T-helper 2 cell treated with Interferon-gamma antibody and Interleukin-4, amounts not matched to agents 100 ng/mL and 5 ng/mL, for 36 hours (primary cell): ENCODE results near the gene RMC1. TPM values are rescaled to one million over a fixed set of nuclear protein-coding genes. Genes with fewer than 3 reads are reported as not detected.

ENCODE experiments used
- intact Hi-C: fragments of 100-400 bp; cut with micrococcal nuclease; formaldehyde crosslinking; loops from one replicate; pipeline ENCODE4 v1.15.1; 2023
- total RNA-seq: library from RNA; stranded (reverse); gene quantifications from 2 replicates; pipeline ENCODE4 v1.2.3, GENCODE V29; 2022

Gene RMC1
- total RNA-seq, 1 donor from 2014 or later: 57.5 TPM

GRCh38 chr18:23528580-23529472 is 25.5 kb downstream of the RMC1 start:
- intact Hi-C loops: no loop called here

DNA sequence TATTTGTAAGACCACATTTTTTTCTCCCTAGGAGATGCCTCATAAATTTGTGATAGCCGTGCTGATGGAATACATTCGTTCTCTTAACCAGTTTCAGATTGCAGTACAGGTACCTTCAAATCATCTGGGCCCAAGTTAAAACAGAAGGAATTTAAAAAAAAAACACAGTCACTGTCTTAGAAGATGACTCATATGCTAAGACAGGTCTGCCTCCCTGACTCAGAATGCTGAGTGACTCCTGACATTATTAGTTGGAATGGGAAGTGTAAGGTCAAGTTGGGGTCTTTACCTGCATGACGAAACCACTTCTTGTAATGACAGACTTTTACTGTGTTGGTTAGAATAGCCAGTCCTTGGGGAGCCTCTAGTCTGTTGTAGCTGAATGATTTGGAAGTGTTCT is 26.3 kb downstream of the RMC1 start:
- intact Hi-C loops: loop anchor here (5.0 kb wide), 1 partner anchor 43 kb away; no protein-coding TSS in a partner anchor

DNA sequence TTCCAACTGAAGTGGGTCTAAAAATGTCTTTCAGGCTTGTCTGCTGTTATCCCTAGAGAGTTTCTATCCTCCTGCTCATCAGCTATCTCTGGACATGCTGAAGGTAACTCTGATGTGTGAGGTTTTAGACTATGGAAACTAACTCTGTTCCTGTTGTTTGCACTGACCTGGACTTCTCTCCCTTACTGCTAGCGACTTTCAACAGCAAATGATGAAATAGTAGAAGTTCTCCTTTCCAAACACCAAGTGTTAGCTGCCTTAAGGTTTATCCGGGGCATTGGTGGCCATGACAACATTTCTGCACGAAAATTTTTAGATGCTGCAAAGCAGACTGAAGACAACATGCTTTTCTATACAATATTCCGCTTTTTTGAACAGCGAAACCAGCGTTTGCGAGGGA is 26.9 kb downstream of the RMC1 start:
- intact Hi-C loops: loop anchor here (5.0 kb wide), 1 partner anchor 42 kb away; no protein-coding TSS in a partner anchor

DNA sequence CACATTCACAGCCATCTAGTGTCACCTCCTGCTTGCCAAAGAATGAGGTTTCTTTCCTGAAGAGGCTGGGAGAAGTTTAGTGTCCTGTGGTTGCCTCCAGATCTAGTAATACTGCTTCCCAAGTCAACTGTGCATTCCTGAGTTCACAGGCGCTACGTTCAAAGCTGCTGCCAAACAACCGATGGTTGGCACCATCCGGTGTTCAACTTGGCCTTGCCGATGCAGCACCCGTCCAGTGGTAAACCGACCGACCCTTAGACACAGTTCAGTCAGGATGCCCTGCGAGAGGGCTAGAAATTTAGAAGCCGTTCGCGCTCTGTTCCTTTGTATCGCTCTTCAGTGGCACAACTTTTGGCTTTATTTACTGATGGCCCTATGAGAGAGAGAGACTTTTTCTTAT is 28.6 kb downstream of the RMC1 start:
- intact Hi-C loops: loop anchor here (5.0 kb wide), 1 partner anchor 40 kb away; no protein-coding TSS in a partner anchor

GRCh38 chr18:23532848-23533247 is 29.5 kb downstream of the RMC1 start:
- intact Hi-C loops: loop anchor here (5.0 kb wide), 1 partner anchor 39 kb away; no protein-coding TSS in a partner anchor

- intact Hi-C loops: loop anchor here (5.0 kb wide), 1 partner anchor 38 kb away; no protein-coding TSS in a partner anchor
Measured at GRCh38 chr18:23534276-23534675, 31.0 kb downstream of the RMC1 start.

GRCh38 chr18:23536204-23536603 is 32.9 kb downstream of the RMC1 start:
- intact Hi-C loops: no loop called here

DNA sequence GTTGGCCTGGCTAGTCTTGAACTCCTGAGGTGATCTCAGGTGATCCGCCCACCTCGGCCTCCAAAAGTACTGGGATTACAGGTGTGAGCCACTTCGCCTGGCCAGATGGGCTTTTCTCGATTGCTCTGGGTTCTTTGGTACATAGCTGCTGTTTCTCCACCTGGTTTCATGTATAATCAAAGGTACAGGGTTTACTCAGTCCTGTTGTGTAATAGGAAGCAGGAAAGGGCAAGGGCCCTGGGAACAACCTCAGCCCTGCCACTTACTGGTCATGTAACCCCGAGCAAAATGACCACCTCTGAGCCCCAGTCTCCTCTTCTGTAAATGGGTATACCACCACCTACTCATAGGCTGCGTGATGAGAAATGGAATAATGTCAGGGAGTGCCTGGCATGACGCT is 34.0 kb downstream of the RMC1 start:
- intact Hi-C loops: no loop called here

GRCh38 chr18:23538001-23538400 is 34.7 kb downstream of the RMC1 start:
- intact Hi-C loops: no loop called here

DNA sequence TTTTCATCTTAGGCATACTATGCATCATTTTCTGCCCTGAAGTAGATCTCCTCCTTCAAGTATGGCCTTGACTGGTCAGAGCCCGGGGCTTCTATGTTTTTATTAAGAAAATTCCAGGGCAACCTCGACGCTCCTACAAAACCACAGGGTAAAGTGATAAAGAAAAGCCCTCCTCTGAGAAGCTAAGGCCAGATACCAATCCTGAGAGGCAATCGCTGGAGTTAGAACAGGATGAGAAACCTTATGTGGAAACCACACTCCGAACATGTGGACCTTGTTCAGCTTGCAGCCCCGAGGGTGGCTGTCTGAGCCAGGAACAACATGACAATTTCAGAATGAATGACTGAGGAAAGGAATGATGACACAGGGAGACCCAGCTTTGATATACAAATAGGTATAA is 35.6 kb downstream of the RMC1 start:
- intact Hi-C loops: no loop called here

DNA sequence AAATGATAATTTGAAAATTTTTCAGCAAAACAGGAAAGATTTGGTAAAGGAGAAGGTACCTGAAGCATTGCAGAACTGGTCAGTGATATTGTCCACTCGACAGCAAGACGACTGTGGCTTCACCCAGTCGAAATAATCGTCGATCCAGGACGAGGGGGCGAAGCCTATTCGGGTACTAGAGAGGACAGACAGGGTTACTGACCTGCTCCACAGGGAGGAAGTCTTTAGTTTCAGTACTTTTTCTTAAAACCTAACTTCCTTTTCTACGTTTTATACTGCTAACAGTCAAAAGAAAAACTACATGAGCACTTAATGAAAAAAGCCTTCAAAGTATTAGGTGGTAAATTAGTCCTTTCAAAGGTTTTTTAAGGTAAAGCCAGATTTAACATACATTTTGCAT is 36.0 kb downstream of the RMC1 start:
- intact Hi-C loops: no loop called here

GRCh38 chr18:23539911-23540525 is 36.7 kb downstream of the RMC1 start:
- intact Hi-C loops: no loop called here

DNA sequence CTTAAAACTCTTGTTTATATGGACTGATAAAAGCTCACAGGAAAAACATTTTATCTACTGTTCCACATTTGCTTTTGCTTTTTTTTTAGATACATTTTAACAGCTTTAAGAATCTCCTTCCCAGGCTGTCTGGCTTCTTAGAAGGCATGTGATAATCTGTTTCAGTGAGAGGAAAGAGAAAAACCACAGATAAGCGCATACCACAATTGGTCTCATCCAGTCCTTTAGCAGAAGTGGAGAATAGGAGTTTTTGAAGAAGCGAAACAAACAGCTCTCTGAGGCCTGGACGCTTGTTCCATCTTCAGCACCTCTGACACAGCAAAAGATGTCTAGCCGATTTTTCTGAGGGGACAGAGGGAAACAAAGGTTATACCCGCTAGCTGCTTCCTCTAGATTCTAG is 37.6 kb downstream of the RMC1 start:
- intact Hi-C loops: loop anchor here (1.0 kb wide), 2 partner anchors 38 to 45 kb away; partner anchors contain the start of genes NPC1 and RMC1

- intact Hi-C loops: loop anchor here (1.0 kb wide), 2 partner anchors 38 to 45 kb away; partner anchors contain the start of genes NPC1 and RMC1
Measured at GRCh38 chr18:23541349-23542093, 38.2 kb downstream of the RMC1 start.

DNA sequence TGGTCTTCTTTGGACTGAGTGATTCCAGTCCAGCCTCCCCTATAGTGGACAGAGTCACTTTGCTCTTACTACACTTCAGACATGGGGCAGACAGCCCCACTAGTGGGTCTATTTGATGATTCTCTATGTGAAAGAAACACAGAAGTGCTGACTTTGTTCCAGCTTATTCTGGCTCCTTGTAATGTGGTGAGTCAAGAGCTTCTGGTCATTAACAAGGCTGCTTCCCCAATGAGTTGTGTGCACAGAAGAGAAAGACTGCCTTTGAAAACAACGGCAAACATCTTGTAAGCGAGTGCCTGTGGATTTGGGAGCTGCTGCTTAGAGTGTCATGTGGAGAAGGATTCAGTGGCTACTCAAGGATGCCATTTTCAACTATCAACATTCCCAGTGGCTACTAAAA is 39.1 kb downstream of the RMC1 start:
- intact Hi-C loops: no loop called here

- intact Hi-C loops: no loop called here
Measured at GRCh38 chr18:23545247-23545789, 42.0 kb downstream of the RMC1 start.

DNA sequence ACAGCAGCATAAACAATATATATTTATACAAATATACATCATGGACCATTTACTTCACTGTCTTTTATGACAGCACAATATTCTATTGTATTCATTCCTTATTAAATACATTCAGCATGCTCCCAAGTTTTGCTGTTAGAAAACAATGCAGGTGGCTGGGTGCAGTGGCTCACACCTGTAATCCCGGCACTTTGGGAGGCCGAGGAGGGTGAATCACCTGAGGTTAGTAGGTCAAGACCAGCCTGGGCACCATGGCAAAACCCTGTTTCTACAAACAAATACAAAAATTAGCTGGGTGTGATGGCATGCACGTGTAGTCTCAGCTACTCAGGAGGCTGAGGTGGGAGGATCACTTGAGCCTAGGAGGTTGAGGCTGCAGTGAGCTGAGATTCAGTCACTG is 44.0 kb downstream of the RMC1 start:
- intact Hi-C loops: no loop called here

GRCh38 chr18:23547846-23548245 is 44.5 kb downstream of the RMC1 start:
- intact Hi-C loops: no loop called here

- intact Hi-C loops: no loop called here
Measured at GRCh38 chr18:23548275-23548674, 45.0 kb downstream of the RMC1 start.

- intact Hi-C loops: no loop called here
Measured at GRCh38 chr18:23548719-23549118, 45.4 kb downstream of the RMC1 start.

- intact Hi-C loops: no loop called here
Measured at GRCh38 chr18:23550898-23551297, 47.6 kb downstream of the RMC1 start.
